OCI-LY7 (cell line): Measurements from ENCODE around the gene C8G. TPM values are rescaled to one million over a fixed set of nuclear protein-coding genes. Genes with fewer than 3 reads are reported as not detected.

ENCODE experiments used
- BruUV-seq: library from RNA; stranded (reverse); fragments of 400-500 nt; replicated peaks from 2 replicates; lab custom pipeline; 2021; lab: Mats Ljungman, UMichigan
- CTCF ChIA-PET: fragments of 300-600 bp; sonication (Branson Sonifier 250); formaldehyde crosslinking; loops from one replicate; lab custom pipeline; 2022; ENCODE audit warnings: antibody characterized with exemption; ENCODE audit not compliant: unreplicated experiment; lab: Charles Lee
- POLR2A ChIA-PET: fragments of 300-600 bp; sonication (Branson Sonifier 250); formaldehyde crosslinking; loops from one replicate; lab custom pipeline; 2022; ENCODE audit warnings: antibody characterized with exemption; lab: Charles Lee
- DNase-seq: peaks from one replicate; pipeline ENCODE4 v3.0.0-alpha.2; 2015; ENCODE audit warnings: low spot score
- H2AFZ ChIP-seq: fragments of 200-600 bp; sonication (generic), shearing (Covaris generic); 2 replicates; pipeline ENCODE4 v1.6.1; 2014; ENCODE audit warnings: mild to moderate bottlenecking, antibody characterized with exemption, low read length, moderate library complexity
- H3K27ac ChIP-seq: fragments of 200-600 bp; sonication (generic); 2 replicates; pipeline ENCODE4 v1.5.1; 2014; ENCODE audit warnings: mixed run types, low read depth, mild to moderate bottlenecking, moderate library complexity, low read length, inconsistent platforms; ENCODE audit not compliant: poor library complexity, severe bottlenecking
- H3K36me3 ChIP-seq: fragments of 200-600 bp; sonication (generic); 2 replicates; pipeline ENCODE4 v1.6.1; 2014; ENCODE audit warnings: mild to moderate bottlenecking, antibody characterized with exemption, low read length, moderate library complexity, mixed read lengths; ENCODE audit not compliant: insufficient read depth
- H3K4me1 ChIP-seq: fragments of 200-600 bp; sonication (generic); 2 replicates; pipeline ENCODE4 v1.5.1; 2014; ENCODE audit warnings: mild to moderate bottlenecking, low read length; ENCODE audit not compliant: insufficient read depth, poor library complexity, severe bottlenecking
- H3K4me2 ChIP-seq: fragments of 200-600 bp; sonication (generic); 2 replicates; pipeline ENCODE4 v1.6.1; 2014; ENCODE audit warnings: mild to moderate bottlenecking, low read length
- H3K4me3 ChIP-seq: fragments of 200-600 bp; sonication (generic); 2 replicates; pipeline ENCODE4 v1.5.1; 2014; ENCODE audit warnings: mild to moderate bottlenecking, low read depth, low read length; ENCODE audit not compliant: poor library complexity, severe bottlenecking
- H3K79me2 ChIP-seq: fragments of 200-600 bp; sonication (generic); 2 replicates; pipeline ENCODE4 v1.6.1; 2016; ENCODE audit warnings: low read depth, mild to moderate bottlenecking, low read length, moderate library complexity, mixed read lengths; ENCODE audit not compliant: insufficient read depth
- H3K9me2 ChIP-seq: fragments of 200-600 bp; sonication (generic); 2 replicates; pipeline ENCODE4 v1.6.1; 2016; ENCODE audit warnings: mild to moderate bottlenecking, low read length, mixed read lengths; ENCODE audit not compliant: insufficient read depth
- H3K9me3 ChIP-seq: fragments of 200-600 bp; sonication (generic); 2 replicates; pipeline ENCODE4 v1.6.1; 2014; ENCODE audit warnings: mild to moderate bottlenecking, mixed run types, low read length, mixed read lengths
- H4K20me1 ChIP-seq: fragments of 200-600 bp; sonication (generic); 2 replicates; pipeline ENCODE4 v1.6.1; 2014; ENCODE audit warnings: mild to moderate bottlenecking, antibody characterized with exemption, low read length, moderate library complexity, mixed read lengths; ENCODE audit not compliant: insufficient read depth
- CTCF ChIP-seq: fragments of 200-600 bp; sonication (generic); conservative IDR thresholded peaks from 2 replicates; pipeline ENCODE4 v1.5.1; 2014; ENCODE audit warnings: mild to moderate bottlenecking, antibody characterized with exemption, low read length, moderate library complexity, mixed read lengths
- EZH2phosphoT487 ChIP-seq: fragments of 200-600 bp; sonication (generic); IDR thresholded peaks from 2 replicates; pipeline ENCODE4 v1.6.1; 2018; ENCODE audit warnings: low read depth, borderline replicate concordance, mild to moderate bottlenecking, mixed run types, antibody characterized with exemption, low read length, moderate library complexity, mixed read lengths
- intact Hi-C: fragments of 100-400 bp; cut with micrococcal nuclease; formaldehyde crosslinking; loops from one replicate; pipeline ENCODE4 v1.10.0; 2022; ENCODE audit not compliant: unreplicated experiment
- total RNA-seq, 2 experiments: library from RNA; depleted of rRNA in 1 of 2; stranded (reverse); fragments of >200 nt in 1 of 2; shearing (Covaris generic) in 1 of 2; gene quantifications; 2 replicates each; pipeline ENCODE4 v1.2.3, GENCODE V29; 2014 to 2022

Gene C8G
- total RNA-seq, 2 experiments from 2014 or later: 0.95 to 2.2 TPM

- Histone ChIP-seq H3K9me3 (no peaks in the 10 kb centered on the region), H3K79me2 (no peaks in the 10 kb centered on the region), H2AFZ (no peak overlapping the region), H3K4me1 (no peaks in the 10 kb centered on the region), H3K9me2 (no peaks in the 10 kb centered on the region), H4K20me1 (no peaks in the 10 kb centered on the region), H3K27ac (no peak overlapping the region), H3K36me3 (no peaks in the 10 kb centered on the region), H3K4me2 (no peak overlapping the region), H3K4me3 (no peak overlapping the region)
- no peak for DNase-seq
- ChIA-PET CTCF (no interaction called here), POLR2A (interaction anchor here (1.6 kb wide), 1 partner anchor 11 kb away, joined by 5 read pairs; the partner anchor contains the start of gene PAXX)
- BruUV-seq: no TSS peak
- TF ChIP-seq EZH2phosphoT487 (no peak), CTCF (no peak)
- intact Hi-C loops: no loop called here
Observed at GRCh38 chr9:136981588-136982231, 36.7 kb downstream of the C8G start.

DNA sequence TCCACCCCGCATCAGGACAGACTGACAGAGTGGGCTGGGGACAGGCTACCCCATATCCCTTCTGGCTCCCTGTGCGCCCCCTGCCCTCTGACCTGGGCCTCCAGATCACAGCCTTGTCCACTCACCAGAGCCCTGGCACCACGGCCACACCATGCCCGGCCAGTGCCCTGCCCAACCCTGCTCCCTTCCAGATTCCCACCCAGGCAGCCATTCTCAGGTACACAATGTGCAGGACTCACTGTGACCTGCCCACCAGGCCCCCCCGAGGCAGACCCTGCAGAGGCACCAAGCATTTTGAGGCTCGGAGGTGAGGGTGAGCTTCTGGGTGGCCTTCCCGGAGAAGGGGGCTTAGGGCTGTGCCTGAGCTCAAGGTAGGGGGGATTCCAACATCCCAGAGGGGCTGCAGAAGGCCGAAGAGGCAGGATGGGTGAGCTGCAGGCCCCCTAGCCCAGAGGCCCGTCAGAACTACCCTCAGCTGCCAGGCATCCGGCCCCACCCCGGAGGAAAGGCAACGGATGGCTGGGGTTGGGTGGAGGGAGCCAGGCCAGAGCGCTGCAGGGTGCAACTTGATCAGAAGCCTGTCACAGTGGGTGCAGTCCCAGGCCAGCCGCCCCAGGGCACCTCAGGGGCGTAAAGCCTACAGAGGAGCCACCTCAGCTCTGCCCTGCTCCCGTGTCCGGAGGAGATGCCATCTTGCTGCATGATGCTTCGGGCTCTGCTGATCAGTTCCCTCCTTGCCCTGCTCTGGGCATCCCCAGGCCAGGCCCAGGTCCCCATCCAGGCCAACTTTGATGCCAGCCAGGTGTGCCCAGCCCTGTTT lies 37.4 kb downstream of the C8G start, which contains the start of gene LCNL1:
LCNL1 (plus strand) TSS at position 762 of the 820 bp plus-strand sequence. CDS start 594 bp downstream, outside the sequence.
- Histone ChIP-seq H3K4me3 (no peak within 1 kb of the TSS), H3K9me3 (no peaks in the 10 kb centered on the region), H3K9me2 (no peaks in the 10 kb centered on the region), H3K36me3 (no peaks in the 10 kb centered on the region), H3K4me1 (no peaks in the 10 kb centered on the region), H3K79me2 (no peaks in the 10 kb centered on the region), H4K20me1 (no peaks in the 10 kb centered on the region), H3K27ac (no peak within 1 kb of the TSS), H2AFZ (no peak within 1 kb of the TSS), H3K4me2 (no peak within 1 kb of the TSS)
- intact Hi-C loops: no loop called here
- TF ChIP-seq CTCF (no peak), EZH2phosphoT487 (no peak)
- BruUV-seq: no TSS peak
- POLR2A ChIA-PET: interaction anchor here (1.6 kb wide), 1 partner anchor 10 kb away, joined by 5 read pairs; the partner anchor contains the start of gene PAXX
- DNase-seq: no peak
- CTCF ChIA-PET: no interaction called here

DNA sequence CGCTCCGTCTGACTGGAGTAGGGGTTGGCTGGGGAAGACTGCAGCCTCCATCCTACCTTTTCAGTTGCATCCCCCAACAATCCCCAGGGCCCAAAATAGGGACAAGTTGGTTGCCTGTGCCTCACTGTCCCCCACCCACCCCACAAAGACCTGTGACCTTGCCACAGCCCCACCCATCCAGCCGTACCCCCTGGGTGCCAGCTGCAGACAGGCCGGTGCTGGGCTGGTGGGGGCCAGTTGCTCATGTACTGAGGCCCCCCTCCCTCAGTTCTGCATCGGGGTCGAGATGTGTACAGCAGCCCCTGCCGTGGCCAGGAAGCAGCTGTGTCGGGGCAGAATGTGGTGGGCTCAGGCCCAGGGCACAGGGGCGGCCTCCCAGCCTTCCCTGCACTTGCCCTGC lies 38.1 kb downstream of the C8G start:
- ChIA-PET CTCF (no interaction called here), POLR2A (no interaction called here)
- no peaks in the 10 kb centered on the region for H3K9me3 ChIP-seq
- BruUV-seq: no TSS peak
- no peak overlapping the region for H3K4me3 ChIP-seq
- no peaks in the 10 kb centered on the region for H3K9me2 ChIP-seq
- no peak for TF ChIP-seq CTCF
- no peak for TF ChIP-seq EZH2phosphoT487
- no peak for DNase-seq
- H3K36me3 ChIP-seq: no peaks in the 10 kb centered on the region
- H3K4me2 ChIP-seq: no peak overlapping the region
- H3K27ac ChIP-seq: no peak overlapping the region
- intact Hi-C loops: no loop called here
- no peak overlapping the region for H2AFZ ChIP-seq
- no peaks in the 10 kb centered on the region for H4K20me1 ChIP-seq
- no peaks in the 10 kb centered on the region for H3K4me1 ChIP-seq
- H3K79me2 ChIP-seq: no peaks in the 10 kb centered on the region
